HG03066 (cell line): ENCODE measurements around the gene PTAFR.
A peak's percentile ranks its signal among the peaks of the same experiment; 100 is the strongest.

Source experiments
- ATAC-seq: cut with Tn5 transposase; IDR thresholded peaks from one replicate; pipeline ENCODE4 v1.9.1; 2021; ENCODE audit warnings: low read depth; ENCODE audit not compliant: unreplicated experiment

The PTAFR gene

DNA sequence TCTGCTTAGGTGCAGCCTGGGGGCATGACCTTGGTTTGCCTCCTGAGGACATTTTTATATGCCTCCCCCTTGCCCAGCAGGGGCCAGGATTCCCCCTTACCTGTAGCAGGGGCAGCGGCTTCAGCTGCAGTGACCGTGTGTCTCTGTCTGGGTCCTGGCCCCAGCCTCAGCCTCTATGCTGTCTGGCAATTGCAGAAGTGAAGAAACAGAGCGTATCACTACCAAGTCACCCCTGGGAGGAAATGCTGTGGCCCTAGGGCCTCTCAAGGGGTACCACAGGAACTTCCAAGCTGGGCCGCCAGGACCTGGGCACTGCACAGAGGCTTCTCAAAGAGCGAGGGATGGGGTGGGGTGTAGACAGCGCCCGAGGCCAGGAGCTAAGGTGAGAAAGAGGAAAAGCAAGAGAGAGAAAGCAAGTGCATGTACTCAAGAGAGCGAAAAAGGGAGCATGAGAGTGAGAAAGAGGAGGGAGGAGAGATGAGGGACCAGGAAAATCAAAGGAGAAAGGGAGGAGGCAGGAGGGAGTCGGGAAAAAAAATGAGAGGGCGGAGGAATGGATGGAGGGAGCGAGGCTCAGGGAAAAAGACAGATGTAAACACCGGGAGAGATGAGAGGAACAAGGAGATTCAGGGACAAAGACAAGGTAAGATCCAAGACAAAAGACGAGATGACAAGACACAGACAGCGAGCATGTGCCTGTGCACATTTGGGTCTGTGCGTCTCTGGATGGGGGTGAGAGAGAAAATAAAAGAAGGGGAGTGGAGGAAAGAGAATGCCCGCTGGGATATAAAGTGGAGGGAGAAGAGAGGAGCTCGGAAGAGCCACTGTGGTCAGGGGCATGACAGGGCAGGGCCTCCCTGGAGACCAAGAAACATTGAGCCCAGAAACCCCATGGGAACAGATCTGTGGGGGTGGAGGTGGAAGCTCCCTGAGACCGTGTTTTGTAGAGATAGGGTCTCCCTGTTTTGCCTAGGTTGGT lies at the start of gene PTAFR:
TSS of gene PTAFR (minus strand) at position 199 of the 979 bp plus-strand sequence. CDS start 25,669 bp downstream, outside the sequence.
- ATAC-seq, result no peak

GRCh38 chr1:28213315-28213714 lies 36.8 kb upstream of the PTAFR start:
- ATAC-seq, result no peak

- no peak for ATAC-seq
Observed at GRCh38 chr1:28209700-28210099, 33.2 kb upstream of the PTAFR start.

GRCh38 chr1:28208818-28209441 lies 32.4 kb upstream of the PTAFR start:
- ATAC-seq, result no peak

- no peak for ATAC-seq
Observed at GRCh38 chr1:28205243-28205642, 28.8 kb upstream of the PTAFR start.

- ATAC-seq, result no peak
Observed at GRCh38 chr1:28200234-28200873, 23.9 kb upstream of the PTAFR start.

DNA sequence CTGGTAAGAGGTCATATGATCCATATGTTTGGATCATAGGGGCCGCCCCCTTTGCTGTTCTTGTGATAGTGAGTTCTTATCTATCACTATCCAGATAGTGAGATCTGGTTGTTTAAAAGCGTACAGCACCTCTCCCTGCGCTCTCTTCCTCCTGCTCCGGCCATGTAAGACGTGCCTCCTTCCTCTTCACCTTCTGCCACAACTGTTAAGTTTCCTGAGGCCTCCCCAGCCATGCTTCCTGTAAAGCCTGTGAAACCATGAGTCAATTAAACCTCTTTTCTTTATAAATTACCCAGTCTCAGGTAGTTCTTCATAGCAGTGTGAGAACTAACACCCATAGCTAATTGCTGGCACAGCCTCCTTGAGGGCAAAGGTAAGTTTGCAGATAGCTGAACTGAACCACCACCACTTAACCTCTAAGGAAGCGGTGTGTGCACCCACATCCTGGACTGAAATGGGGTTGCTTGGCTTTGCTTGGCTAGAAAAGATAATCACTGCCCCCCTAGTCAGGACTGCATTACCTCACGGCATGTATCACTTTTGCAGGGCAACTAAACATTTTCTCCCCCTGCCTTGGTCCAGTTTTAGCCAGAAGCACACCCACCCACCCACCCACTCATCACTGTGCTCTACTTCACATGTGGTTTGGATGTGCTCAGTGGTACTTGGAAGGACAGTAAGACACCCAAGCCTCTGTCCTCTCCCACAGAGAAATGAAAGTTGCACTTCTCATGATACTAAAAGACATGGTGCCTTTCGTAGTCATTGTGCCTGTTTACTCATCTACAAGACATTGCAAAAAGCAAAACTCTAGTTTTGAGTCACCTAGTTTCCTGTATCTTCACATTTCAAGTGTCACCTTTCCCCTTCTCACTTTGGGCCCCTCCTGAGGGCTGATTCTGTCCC lies 23.1 kb upstream of the PTAFR start:
- ATAC-seq, result peak; percentile 86

GRCh38 chr1:28197682-28198415 lies 21.4 kb upstream of the PTAFR start:
- ATAC-seq, result no peak

DNA sequence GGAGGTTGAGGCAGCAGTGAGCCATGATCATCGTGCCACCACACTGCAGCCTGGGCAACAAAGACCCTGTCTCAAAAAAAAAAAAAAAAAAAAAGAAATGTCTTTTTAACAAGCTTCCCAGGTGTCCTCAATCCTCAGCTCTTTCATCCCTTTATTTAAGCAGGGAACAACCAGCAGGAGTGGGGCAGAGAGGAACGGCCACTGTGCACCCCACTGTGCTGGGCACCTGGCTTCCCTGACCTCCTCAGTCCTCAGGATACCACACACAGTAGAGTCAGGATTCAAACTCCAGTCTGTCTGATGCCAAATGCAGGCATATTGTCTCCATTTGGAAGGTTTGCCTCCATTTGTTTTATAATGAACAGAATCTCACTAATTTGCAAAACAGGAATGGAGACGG lies 19.8 kb upstream of the PTAFR start:
- no peak for ATAC-seq

DNA sequence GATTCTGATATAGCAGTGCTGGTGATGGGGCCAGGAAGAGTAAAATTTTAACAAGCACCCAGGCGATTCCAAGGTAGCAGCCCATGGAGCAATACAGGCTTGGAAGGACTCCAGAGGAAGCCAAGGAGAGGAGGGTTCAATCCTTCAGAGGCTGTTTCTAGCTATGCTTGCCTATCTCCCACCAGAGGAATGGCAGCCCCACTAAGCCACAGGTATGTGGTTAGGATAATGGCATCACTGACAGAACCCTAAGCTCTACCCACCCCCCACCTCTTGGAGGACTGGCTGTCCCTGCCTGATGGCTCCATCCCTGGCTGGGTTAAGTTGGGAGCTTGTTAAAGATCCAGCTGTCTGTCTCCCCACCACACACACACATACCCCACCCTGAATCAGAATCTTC lies 19.3 kb upstream of the PTAFR start:
- no peak for ATAC-seq

GRCh38 chr1:28194326-28195035 lies 18.0 kb upstream of the PTAFR start:
- ATAC-seq, result no peak

DNA sequence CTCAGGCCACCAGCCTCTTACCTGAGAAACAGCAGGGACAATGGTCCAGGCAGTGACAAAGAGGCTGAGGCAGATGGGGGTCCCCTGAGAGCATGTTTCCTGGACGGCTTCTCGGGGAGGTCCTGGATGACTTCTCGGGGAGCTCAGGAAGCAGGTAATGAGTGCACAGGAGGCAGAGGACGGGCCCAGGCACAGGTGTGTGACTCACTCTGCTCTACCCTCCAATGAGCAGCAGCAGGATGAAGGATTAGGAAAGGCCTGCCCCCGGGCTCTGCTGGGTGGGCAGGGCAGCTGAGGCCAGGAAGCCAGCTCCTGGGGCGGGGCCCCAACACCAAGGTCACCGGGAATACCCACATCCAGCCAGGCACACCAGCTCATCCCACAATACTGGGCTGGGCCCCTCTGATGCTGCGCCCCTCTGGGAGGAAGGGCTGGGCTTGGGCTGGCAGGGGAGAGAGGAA lies 17.2 kb upstream of the PTAFR start:
- ATAC-seq, result no peak

DNA sequence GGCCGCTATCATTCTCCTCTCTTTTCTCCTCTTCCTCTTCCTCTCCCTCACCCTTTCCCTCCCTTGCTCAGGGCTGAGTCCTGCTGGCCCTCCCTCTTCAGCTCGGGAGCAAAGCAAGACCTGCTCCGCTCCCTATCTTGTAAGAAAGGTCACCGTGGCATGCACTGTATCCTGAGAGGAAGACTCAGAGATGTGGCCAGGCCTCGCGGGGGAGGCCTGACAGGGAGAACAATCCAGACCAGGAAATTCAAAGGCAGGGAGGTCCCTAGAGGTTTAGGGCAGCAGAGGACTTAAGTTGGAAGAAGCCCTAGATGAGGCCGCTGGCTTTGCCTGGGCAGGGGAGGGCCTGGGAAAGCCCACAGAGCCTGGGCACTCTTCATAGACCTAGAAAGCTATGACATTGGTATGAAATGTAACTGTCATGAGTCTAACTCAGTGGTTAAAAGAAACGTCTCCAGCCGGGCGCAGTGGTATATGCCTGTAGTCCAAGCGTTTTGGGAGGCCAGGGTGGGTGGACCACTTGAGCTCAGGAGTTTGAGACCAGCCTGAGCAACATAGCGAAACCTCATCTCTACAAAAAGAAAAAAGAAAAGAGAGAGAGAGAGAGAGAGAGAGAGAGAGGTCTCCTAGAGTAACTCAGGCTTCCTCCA lies 14.6 kb upstream of the PTAFR start:
- ATAC-seq, result no peak

GRCh38 chr1:28190337-28190979 lies 14.0 kb upstream of the PTAFR start:
- no peak for ATAC-seq

DNA sequence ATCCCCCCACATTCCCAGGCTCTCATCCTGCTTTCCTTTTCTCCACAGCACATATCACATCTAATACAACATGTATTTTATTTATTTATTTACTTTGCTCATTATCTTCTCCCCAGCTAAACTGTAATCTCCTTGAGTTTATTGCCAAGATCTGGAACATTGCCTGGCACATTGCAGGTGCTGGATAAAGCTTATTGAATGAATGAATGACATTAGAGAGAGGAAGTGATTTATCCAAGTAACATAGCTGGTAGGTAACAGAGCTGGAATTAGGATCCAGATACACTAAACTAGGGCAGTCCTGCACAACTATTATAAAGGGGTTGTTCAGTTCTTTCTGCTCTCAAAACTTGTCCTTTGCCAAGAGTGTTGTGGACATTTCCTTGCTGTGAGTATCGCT lies 8.6 kb upstream of the PTAFR start:
- ATAC-seq, result no peak

DNA sequence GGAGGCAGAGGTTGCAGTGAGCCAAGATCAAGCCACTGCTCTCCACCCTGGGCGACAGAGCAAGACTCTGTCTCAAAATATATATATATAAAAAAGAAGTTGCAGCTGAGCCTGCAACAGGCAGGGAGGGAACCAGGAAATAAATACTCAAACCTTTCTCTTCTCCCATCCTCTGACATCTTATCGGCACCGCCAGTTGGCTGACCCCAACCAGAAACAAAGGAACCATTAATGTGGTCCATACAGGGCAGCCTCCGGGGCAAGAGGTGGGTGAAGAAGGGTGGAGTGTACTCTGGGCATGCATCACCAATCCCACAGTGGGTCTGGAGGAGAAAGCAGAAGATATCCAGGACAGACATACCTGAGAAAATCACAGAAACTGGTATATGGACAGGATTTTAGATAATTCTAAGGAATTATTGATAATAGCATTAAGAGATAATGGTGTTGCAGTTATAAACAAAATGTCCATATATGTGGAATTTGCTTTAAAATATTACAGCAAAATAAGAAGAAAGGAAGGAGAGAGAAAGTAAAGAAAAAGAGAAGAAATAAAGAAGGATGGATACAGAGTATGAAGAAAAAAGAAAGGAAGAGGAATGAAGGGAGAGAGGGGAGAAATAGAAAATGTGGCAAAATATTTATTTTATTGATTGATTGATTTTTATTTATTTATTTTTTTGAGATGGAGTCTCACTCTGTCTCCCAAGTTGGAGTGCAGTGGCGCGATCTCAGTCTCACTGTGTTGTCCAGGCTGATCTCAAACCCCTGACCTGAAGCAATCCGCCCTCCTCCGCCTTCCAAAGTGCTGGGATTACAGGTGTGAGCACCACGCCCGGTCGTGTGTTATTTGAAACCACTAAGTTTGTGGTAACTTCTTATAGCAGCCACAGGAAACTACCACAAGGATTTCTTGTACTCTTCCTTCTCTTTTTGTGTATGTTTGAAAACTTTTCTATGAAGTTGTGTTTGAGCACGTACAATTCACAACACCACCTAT lies 4.1 kb upstream of the PTAFR start:
- ATAC-seq, result no peak
